GM12891 (cell line): Measurements from ENCODE around the gene GLDC.

Experiments used
- POLR2A ChIP-seq: IDR thresholded peaks from 2 replicates; pipeline ENCODE4 v1.6.1; 2011; ENCODE audit warnings: low read depth, low read length, control low read depth
- POLR2AphosphoS5 ChIP-seq: IDR thresholded peaks from 2 replicates; pipeline ENCODE4 v1.6.1; 2011; ENCODE audit warnings: low read depth, low read length, control low read depth

DNA sequence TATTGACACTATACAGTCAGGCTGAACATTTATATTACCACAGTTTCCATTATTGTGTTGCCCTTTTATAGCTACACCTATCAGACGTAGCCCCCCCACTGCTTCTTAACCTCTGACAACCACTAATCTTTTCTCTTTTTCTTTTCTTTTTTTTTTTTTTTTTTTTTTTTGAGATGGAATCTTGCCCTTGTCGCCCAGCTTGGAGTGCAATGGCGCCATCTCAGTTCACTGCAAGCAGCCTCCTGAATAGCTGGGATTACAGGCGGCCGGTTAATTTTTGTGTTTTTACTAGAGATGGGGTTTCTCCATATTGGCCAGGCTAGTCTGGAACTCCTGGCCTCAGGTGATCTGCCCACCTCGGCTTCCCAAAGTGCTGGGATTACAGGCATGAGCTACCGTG lies 157.1 kb downstream of the GLDC start:
- no peak for TF ChIP-seq POLR2A
- no peak for TF ChIP-seq POLR2AphosphoS5
